OCI-LY1 (cell line): ENCODE data around the gene CREB5.

ENCODE experiments used
- H2AFZ ChIP-seq: fragments of 200-600 bp; sonication (generic), shearing (Covaris generic); 2 replicates; pipeline ENCODE4 v1.6.0; 2014; ENCODE audit warnings: antibody characterized with exemption, mild to moderate bottlenecking, low read length
- H3F3A ChIP-seq: fragments of 200-600 bp; sonication (generic), shearing (Covaris generic); 2 replicates; pipeline ENCODE4 v1.6.0; 2014; ENCODE audit warnings: mild to moderate bottlenecking, antibody characterized with exemption, low read length, moderate library complexity; ENCODE audit not compliant: insufficient read depth
- H3K27ac ChIP-seq: fragments of 200-600 bp; sonication (generic); 2 replicates; pipeline ENCODE4 v1.5.1; 2014; ENCODE audit warnings: low read length, mixed run types, mild to moderate bottlenecking, low read depth; ENCODE audit not compliant: poor library complexity, severe bottlenecking
- H3K27me3 ChIP-seq: fragments of 200-600 bp; sonication (generic); 2 replicates; pipeline ENCODE4 v1.6.0; 2014; ENCODE audit warnings: antibody characterized with exemption, mild to moderate bottlenecking, low read length, moderate library complexity; ENCODE audit not compliant: insufficient read depth
- H3K36me3 ChIP-seq: fragments of 200-600 bp; sonication (generic); 2 replicates; pipeline ENCODE4 v1.6.1; 2014; ENCODE audit warnings: mild to moderate bottlenecking, antibody characterized with exemption, low read length, moderate library complexity, mixed read lengths; ENCODE audit not compliant: insufficient read depth
- H3K4me1 ChIP-seq: fragments of 200-600 bp; sonication (generic); 2 replicates; pipeline ENCODE4 v1.5.1; 2014; ENCODE audit warnings: mild to moderate bottlenecking, low read length, moderate library complexity; ENCODE audit not compliant: insufficient read depth, severe bottlenecking
- H3K4me2 ChIP-seq: fragments of 200-600 bp; sonication (generic), shearing (Covaris generic); 2 replicates; pipeline ENCODE4 v1.6.1; 2014; ENCODE audit warnings: low read length
- H3K4me3 ChIP-seq: fragments of 200-600 bp; sonication (generic); 2 replicates; pipeline ENCODE4 v1.5.1; 2014; ENCODE audit warnings: low read length, low read depth, mild to moderate bottlenecking, mixed read lengths; ENCODE audit not compliant: poor library complexity, severe bottlenecking
- H3K79me2 ChIP-seq: fragments of 200-600 bp; shearing (Covaris generic); 2 replicates; pipeline ENCODE4 v1.6.1; 2016; ENCODE audit warnings: mixed run types, low read length, mixed read lengths; ENCODE audit not compliant: insufficient read depth
- H3K9ac ChIP-seq: fragments of 200-600 bp; sonication (generic), shearing (Covaris generic); 2 replicates; pipeline ENCODE4 v1.6.1; 2014; ENCODE audit warnings: mild to moderate bottlenecking, low read length, mixed read lengths
- H3K9me2 ChIP-seq: fragments of 200-600 bp; sonication (generic), shearing (Covaris generic); 2 replicates; pipeline ENCODE4 v1.6.1; 2014; ENCODE audit warnings: low read depth, mild to moderate bottlenecking, low read length, mixed read lengths
- H3K9me3 ChIP-seq: fragments of 200-600 bp; shearing (Covaris generic); 2 replicates; pipeline ENCODE4 v1.6.1; 2014; ENCODE audit warnings: low read length, mixed read lengths
- H4K20me1 ChIP-seq: fragments of 200-600 bp; sonication (generic), shearing (Covaris generic); 2 replicates; pipeline ENCODE4 v1.6.0; 2016; ENCODE audit warnings: mild to moderate bottlenecking, low read length; ENCODE audit not compliant: insufficient read depth
- CTCF ChIP-seq: fragments of 200-600 bp; sonication (generic), shearing (Covaris generic); IDR thresholded peaks from 2 replicates; pipeline ENCODE4 v1.5.1; 2017; ENCODE audit warnings: mild to moderate bottlenecking, antibody characterized with exemption, low read length, moderate library complexity, mixed read lengths
- EZH2 ChIP-seq: fragments of 200-600 bp; sonication (generic), shearing (Covaris generic); IDR thresholded peaks from 2 replicates; pipeline ENCODE4 v1.8.0; 2017; ENCODE audit warnings: borderline replicate concordance, mixed run types, mild to moderate bottlenecking, antibody characterized with exemption, low read length, moderate library complexity, mixed read lengths

The CREB5 gene

DNA sequence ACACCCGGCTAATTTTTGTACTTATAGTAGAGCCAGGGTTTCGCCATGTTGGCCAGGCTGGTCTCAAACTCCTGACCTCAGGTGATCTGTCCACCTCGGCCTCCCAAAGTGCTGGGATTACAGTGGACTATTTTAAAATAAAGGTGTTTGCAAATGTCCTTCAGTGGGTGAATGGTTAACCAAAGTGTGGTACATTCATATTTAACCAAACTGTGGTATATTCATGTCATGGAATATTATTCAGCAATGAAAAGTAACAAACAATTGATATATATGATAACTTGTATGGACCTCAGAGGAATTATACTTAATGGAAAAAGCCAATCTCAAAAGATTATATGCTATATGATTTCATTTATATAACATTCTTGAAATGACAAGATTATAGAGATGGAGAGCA is 190.0 kb downstream of the CREB5 start:
- Histone ChIP-seq H3K79me2 (peaks cover 8% of the 10 kb centered on the region), H2AFZ (no peak overlapping the region), H3K36me3 (peaks cover 34% of the 10 kb centered on the region), H3K9me3 (no peaks in the 10 kb centered on the region), H3K4me1 (peaks cover 22% of the 10 kb centered on the region), H4K20me1 (no peaks in the 10 kb centered on the region), H3K9me2 (no peaks in the 10 kb centered on the region), H3K4me2 (no peak overlapping the region), H3K4me3 (no peak overlapping the region), H3K9ac (no peak overlapping the region), H3K27me3 (no peaks in the 10 kb centered on the region), H3F3A (no peaks in the 10 kb centered on the region), H3K27ac (no peak overlapping the region)
- TF ChIP-seq CTCF (no peak), EZH2 (no peak)

- H3K4me2 ChIP-seq = no peak overlapping the region
- H4K20me1 ChIP-seq = no peaks in the 10 kb centered on the region
- TF ChIP-seq CTCF (no peak), EZH2 (no peak)
- no peaks in the 10 kb centered on the region for H3K27me3 ChIP-seq
- H3K9me3 ChIP-seq = no peaks in the 10 kb centered on the region
- H3K4me3 ChIP-seq = no peak overlapping the region
- peaks cover 21% of the 10 kb centered on the region for H3K36me3 ChIP-seq
- H3K27ac ChIP-seq = no peak overlapping the region
- H3K4me1 ChIP-seq = peaks cover 44% of the 10 kb centered on the region
- H2AFZ ChIP-seq = no peak overlapping the region
- H3F3A ChIP-seq = no peaks in the 10 kb centered on the region
- H3K9ac ChIP-seq = no peak overlapping the region
- no peaks in the 10 kb centered on the region for H3K9me2 ChIP-seq
- peaks cover 27% of the 10 kb centered on the region; the same call in 1 of the 2 replicates for H3K79me2 ChIP-seq
Observed at GRCh38 chr7:28605427-28606085, 193.2 kb downstream of the CREB5 start.

GRCh38 chr7:28606421-28606820 is 194.1 kb downstream of the CREB5 start:
- no peak overlapping the region for H3K4me3 ChIP-seq
- H3K79me2 ChIP-seq = peaks cover 27% of the 10 kb centered on the region; the same call in 1 of the 2 replicates
- no peaks in the 10 kb centered on the region for H3K27me3 ChIP-seq
- H3K36me3 ChIP-seq = peaks cover 17% of the 10 kb centered on the region
- peaks cover 44% of the 10 kb centered on the region for H3K4me1 ChIP-seq
- H3K27ac ChIP-seq = no peak overlapping the region
- no peaks in the 10 kb centered on the region for H3K9me2 ChIP-seq
- H3K4me2 ChIP-seq = no peak overlapping the region
- H2AFZ ChIP-seq = no peak overlapping the region
- H3K9ac ChIP-seq = no peak overlapping the region
- no peaks in the 10 kb centered on the region for H3F3A ChIP-seq
- H4K20me1 ChIP-seq = no peaks in the 10 kb centered on the region
- TF ChIP-seq CTCF (no peak), EZH2 (no peak)
- H3K9me3 ChIP-seq = no peaks in the 10 kb centered on the region
